Heart left ventricle (tissue), 16 donors: ENCODE measurements around the gene ATP2A1. TPM values are rescaled to one million over a fixed set of nuclear protein-coding genes. Genes with fewer than 3 reads are reported as not detected.

ENCODE experiments used
- ATAC-seq, 4 donors: fragments of 200-7000 bp; cut with Tn5 transposase; one replicate each; pipeline ENCODE4 v1.9.1; 2020 to 2022; ENCODE audit warnings: moderate library complexity in 4 of 4, mild to moderate bottlenecking in 3 of 4, moderate number of reproducible peaks in 1 of 4
- DNase-seq, 5 donors: peaks; one replicate each; pipeline ENCODE4 v3.0.0-alpha.2; 2020
- H3K27ac ChIP-seq, 12 donors: fragments of 200-600 bp; sonication (generic) in 4 of 12; one replicate each; pipeline versions ENCODE4 v1.5.0 to v1.8.0; 2016 to 2022; ENCODE audit warnings: mild to moderate bottlenecking in 2 of 12
- H3K27me3 ChIP-seq, 9 donors: fragments of 200-600 bp; sonication (generic) in 2 of 9; one replicate each; pipeline versions ENCODE4 v1.5.1 to v1.8.0; 2016 to 2022; ENCODE audit warnings: mild to moderate bottlenecking in 3 of 9
- H3K36me3 ChIP-seq, 9 donors: fragments of 200-600 bp; sonication (generic) in 2 of 9; one replicate each; pipeline versions ENCODE4 v1.5.0 to v1.8.0; 2018 to 2022; ENCODE audit warnings: mild to moderate bottlenecking in 2 of 9
- H3K4me1 ChIP-seq, 12 donors: fragments of 200-600 bp; sonication (generic) in 4 of 12; one replicate each; pipeline versions ENCODE4 v1.5.0 to v1.8.0; 2016 to 2022; ENCODE audit warnings: mild to moderate bottlenecking in 3 of 12
- H3K4me3 ChIP-seq, 12 donors: fragments of 200-600 bp; sonication (generic) in 4 of 12; one replicate each; pipeline versions ENCODE4 v1.5.0 to v1.8.0; 2017 to 2022; ENCODE audit warnings: mild to moderate bottlenecking in 9 of 12, moderate library complexity in 4 of 12
- H3K9me3 ChIP-seq, 12 donors: fragments of 200-600 bp; sonication (generic) in 4 of 12; one replicate each; pipeline versions ENCODE4 v1.5.0 to v1.8.0; 2016 to 2022; ENCODE audit warnings: mild to moderate bottlenecking in 1 of 12
- POLR2A ChIP-seq, 2 donors: fragments of 450-650 bp; IDR thresholded peaks; one replicate each; pipeline ENCODE4 v1.6.1; 2017; ENCODE audit warnings: antibody characterized with exemption in 2 of 2, mild to moderate bottlenecking in 2 of 2, moderate library complexity in 2 of 2
- WGBS, 4 donors: extraction: QIAGEN DNeasy Blood & Tissue Kit in 2 of 4; methylation state at CpG; one replicate each; pipeline versions ENCODE4 v1.1.5 to v1.1.7; 2013 to 2018; 5-methylcytosine and 5-hydroxymethylcytosine counted together
- intact Hi-C, 10 donors: fragments of 100-400 bp; cut with DNase I; formaldehyde crosslinking; loops; one replicate each; pipeline versions ENCODE4 v1.11.1 to v1.14.2; 2022
- polyA plus RNA-seq, 2 donors: library from polyadenylated mRNA; stranded (reverse); fragments of 200-250 nt; gene quantifications; one replicate each; pipeline ENCODE4 v1.2.3, GENCODE V29; 2013
- total RNA-seq, 9 donors: library from RNA; depleted of rRNA in 2 of 9; stranded (reverse); fragments of >200 nt in 2 of 9; fragmentation: NEBNext Ultra II Directional in 3 of 9; extraction: Animal tissue kit (Norgen Biotek cat#: 25700) in 3 of 9; gene quantifications; one replicate each; pipeline versions ENCODE4 v1.1.0 to v1.2.4, GENCODE V29; 2016 to 2023
- TF ChIP-seq, protein P1 (sequence below), 12 donors: fragments of 200-600 bp; sonication (generic) in 4 of 12; IDR thresholded peaks; one replicate each; pipeline versions ENCODE4 v1.5.0 to v1.8.0; 2018 to 2022; ENCODE audit warnings: antibody characterized with exemption in 12 of 12, mild to moderate bottlenecking in 5 of 12
- donor health status: ischemic (EF 13 %, LVEDD 7.1; RV severe dilation, severe dysfunction).
- donor health status: healthy with polysubstance abuse.
- donor health status: DM: no; HTN: yes; CAD: no.
- donor health status: DM: no; HTN: no; CAD: no.
- donor health status: ischemic (EF 25% LVEDD 6.9; RV normal size, moderate dysfunction).
- donor health status: ischemic (EF 25% LVEDD 5.7; RV mildly dilated, moderate dysfunction).
- donor health status: healthy.
- donor health status: DM: yes; HTN: yes; CAD: no.
- donor health status: ischemic (EF 35%, LVEDD 5.7; RV mildly dilated, moderate dysfunction).
- donor health status: nonischemic (EF 11% LVEDD 7.7; RV severe dilation, severe dysfunction).
- donor health status: DM: yes; HTN: yes; CAD: no.
- donor health status: PGD.
- donor health status: ischemic (EF 29% LVEDD 5.4; RV normal size, mild dysfunction).
- donor health status: nonischemic (EF 23%, LVEDD 6.1; RV moderate dilation, normal function).

The ATP2A1 gene
- total and polyA plus RNA-seq, 11 donors = 0.06 to 0.63 (median 0.39) TPM; not detected in 4

DNA sequence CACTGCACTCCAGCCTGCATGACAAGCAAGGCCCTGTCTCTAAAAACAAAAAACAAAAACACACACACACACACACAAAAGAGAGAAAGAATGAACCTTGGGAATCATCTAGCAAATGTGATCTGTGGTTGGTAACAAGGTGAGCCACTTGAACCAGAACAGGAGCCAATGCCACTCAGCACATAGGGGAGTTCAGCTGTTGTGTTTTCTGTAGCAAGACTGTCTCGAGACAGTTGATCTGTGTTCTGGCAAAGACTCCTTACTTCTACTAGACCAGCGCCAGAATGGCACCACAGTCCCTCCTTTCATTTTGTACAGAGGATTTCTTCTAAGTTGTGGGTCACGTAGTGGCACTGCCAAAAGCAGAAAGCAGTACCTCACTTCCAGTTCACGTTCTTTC, 20.7 kb downstream of the ATP2A1 start:
- Histone ChIP-seq H3K9me3 (no peaks in the 10 kb centered on the region), H3K27ac (no peak overlapping the region), H3K36me3 (peaks cover 0 to 2% (median 0%) of the 10 kb centered on the region in 9 donors), H3K27me3 (no peaks in the 10 kb centered on the region), H3K4me1 (no peaks in the 10 kb centered on the region), H3K4me3 (no peak overlapping the region)
- intact Hi-C loops = no loop called here
- ATAC-seq (no peak), DNase-seq (no peak)
- TF ChIP-seq, protein P1, sequence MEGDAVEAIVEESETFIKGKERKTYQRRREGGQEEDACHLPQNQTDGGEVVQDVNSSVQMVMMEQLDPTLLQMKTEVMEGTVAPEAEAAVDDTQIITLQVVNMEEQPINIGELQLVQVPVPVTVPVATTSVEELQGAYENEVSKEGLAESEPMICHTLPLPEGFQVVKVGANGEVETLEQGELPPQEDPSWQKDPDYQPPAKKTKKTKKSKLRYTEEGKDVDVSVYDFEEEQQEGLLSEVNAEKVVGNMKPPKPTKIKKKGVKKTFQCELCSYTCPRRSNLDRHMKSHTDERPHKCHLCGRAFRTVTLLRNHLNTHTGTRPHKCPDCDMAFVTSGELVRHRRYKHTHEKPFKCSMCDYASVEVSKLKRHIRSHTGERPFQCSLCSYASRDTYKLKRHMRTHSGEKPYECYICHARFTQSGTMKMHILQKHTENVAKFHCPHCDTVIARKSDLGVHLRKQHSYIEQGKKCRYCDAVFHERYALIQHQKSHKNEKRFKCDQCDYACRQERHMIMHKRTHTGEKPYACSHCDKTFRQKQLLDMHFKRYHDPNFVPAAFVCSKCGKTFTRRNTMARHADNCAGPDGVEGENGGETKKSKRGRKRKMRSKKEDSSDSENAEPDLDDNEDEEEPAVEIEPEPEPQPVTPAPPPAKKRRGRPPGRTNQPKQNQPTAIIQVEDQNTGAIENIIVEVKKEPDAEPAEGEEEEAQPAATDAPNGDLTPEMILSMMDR (IDR thresholded peaks at IDR 0.05) = no peak
- no peak for TF ChIP-seq POLR2A (IDR thresholded peaks at IDR 0.05)
- 88 to 94% (median 92%) methylated on average over 4 of the region's 4 CpGs for WGBS, 4 donors

DNA sequence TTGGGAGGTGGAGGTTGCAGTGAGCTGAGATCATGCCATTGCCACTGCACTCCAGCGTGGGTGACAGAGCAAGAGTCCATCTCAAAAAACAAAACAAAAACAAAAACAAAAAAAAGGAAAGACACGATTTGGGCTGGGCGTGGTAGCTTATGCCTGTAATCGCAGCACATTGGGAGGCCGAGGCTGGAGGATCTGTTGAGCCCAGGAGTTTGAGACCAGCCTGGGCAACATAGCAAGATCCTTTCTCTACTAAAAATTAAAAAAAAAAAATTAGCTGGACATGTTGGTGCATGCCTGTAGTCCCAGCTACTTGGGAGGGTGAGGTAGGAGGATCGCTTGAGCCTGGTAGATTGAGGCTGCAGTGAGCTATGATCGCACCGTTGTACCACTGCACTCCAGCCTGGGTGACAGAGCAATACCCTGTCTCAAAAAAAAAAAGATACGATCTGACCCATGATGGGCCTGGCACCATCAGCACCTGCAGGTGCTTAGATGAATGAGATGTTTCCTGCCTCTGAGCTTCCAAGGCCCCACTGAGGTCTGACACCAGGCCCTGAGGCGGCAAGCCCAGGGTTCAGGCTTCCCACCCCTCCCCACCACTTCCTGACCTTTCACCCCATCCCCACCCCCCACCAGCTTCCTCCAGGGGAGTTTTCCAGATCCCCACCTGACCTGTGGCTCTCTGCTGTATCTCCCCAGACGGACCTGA, 21.7 kb downstream of the ATP2A1 start:
- Histone ChIP-seq H3K27ac (no peak overlapping the region), H3K9me3 (no peaks in the 10 kb centered on the region), H3K4me3 (no peak overlapping the region), H3K27me3 (no peaks in the 10 kb centered on the region), H3K4me1 (no peaks in the 10 kb centered on the region), H3K36me3 (peaks cover 0 to 13% (median 8%) of the 10 kb centered on the region in 9 donors)
- 87 to 97% (median 91%) methylated on average over 11 of the region's 11 CpGs for WGBS, 4 donors
- ATAC-seq (no peak), DNase-seq (no peak)
- TF ChIP-seq POLR2A (IDR thresholded peaks at IDR 0.05) = no peak
- TF ChIP-seq, protein P1 (IDR thresholded peaks at IDR 0.05) = no peak
- intact Hi-C loops = no loop called here

DNA sequence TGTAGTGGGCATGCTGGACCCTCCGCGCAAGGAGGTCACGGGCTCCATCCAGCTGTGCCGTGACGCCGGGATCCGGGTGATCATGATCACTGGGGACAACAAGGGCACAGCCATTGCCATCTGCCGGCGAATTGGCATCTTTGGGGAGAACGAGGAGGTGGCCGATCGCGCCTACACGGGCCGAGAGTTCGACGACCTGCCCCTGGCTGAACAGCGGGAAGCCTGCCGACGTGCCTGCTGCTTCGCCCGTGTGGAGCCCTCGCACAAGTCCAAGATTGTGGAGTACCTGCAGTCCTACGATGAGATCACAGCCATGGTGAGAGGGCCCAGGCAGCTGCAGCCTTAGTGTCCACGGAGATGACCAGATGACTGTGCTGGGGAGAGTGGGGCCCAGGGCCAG, 22.3 kb downstream of the ATP2A1 start:
- H3K4me1 ChIP-seq = no peaks in the 10 kb centered on the region
- intact Hi-C loops = no loop called here
- H3K4me3 ChIP-seq = no peak overlapping the region
- TF ChIP-seq, protein P1 (IDR thresholded peaks at IDR 0.05) = no peak
- no peak for TF ChIP-seq POLR2A (IDR thresholded peaks at IDR 0.05)
- H3K27ac ChIP-seq = no peak overlapping the region
- H3K36me3 ChIP-seq = peaks cover 0 to 18% (median 10%) of the 10 kb centered on the region in 9 donors
- no peaks in the 10 kb centered on the region for H3K27me3 ChIP-seq
- 90 to 93% (median 91%) methylated on average over 12 to 25 of the region's 25 CpGs for WGBS, 4 donors
- H3K9me3 ChIP-seq = no peaks in the 10 kb centered on the region
- no peak for ATAC-seq
- DNase-seq = no peak

DNA sequence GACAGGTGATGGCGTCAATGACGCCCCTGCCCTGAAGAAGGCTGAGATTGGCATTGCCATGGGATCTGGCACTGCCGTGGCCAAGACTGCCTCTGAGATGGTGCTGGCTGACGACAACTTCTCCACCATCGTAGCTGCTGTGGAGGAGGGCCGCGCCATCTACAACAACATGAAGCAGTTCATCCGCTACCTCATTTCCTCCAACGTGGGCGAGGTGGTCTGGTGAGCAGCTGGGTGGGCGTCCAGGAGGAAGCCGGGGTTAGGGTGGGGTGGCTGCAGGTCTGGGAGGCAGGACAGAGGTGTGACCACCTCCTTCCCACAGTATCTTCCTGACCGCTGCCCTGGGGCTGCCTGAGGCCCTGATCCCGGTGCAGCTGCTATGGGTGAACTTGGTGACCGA, 23.6 kb downstream of the ATP2A1 start:
- DNase-seq (no peak), ATAC-seq (no peak)
- H3K27me3 ChIP-seq = no peaks in the 10 kb centered on the region
- peaks cover 0 to 27% (median 21%) of the 10 kb centered on the region in 9 donors for H3K36me3 ChIP-seq
- H3K4me1 ChIP-seq = no peaks in the 10 kb centered on the region
- no peak overlapping the region for H3K4me3 ChIP-seq
- WGBS, 4 donors = 84 to 100% (median 88%) methylated on average over 2 to 15 of the region's 15 CpGs
- intact Hi-C loops = no loop called here
- no peak overlapping the region for H3K27ac ChIP-seq
- TF ChIP-seq, protein P1 (IDR thresholded peaks at IDR 0.05) = no peak
- no peak for TF ChIP-seq POLR2A (IDR thresholded peaks at IDR 0.05)
- H3K9me3 ChIP-seq = no peaks in the 10 kb centered on the region
